ENCODE data around the gene SDC3. TPM values are rescaled to one million over a fixed set of nuclear protein-coding genes. Genes with fewer than 3 reads are reported as not detected.
A peak's percentile ranks its signal among the peaks of the same experiment; 100 is the strongest.

Gene SDC3
- total and polyA plus RNA-seq, 4 donors: 21.2 to 41.8 (median 23.7) TPM

DNA sequence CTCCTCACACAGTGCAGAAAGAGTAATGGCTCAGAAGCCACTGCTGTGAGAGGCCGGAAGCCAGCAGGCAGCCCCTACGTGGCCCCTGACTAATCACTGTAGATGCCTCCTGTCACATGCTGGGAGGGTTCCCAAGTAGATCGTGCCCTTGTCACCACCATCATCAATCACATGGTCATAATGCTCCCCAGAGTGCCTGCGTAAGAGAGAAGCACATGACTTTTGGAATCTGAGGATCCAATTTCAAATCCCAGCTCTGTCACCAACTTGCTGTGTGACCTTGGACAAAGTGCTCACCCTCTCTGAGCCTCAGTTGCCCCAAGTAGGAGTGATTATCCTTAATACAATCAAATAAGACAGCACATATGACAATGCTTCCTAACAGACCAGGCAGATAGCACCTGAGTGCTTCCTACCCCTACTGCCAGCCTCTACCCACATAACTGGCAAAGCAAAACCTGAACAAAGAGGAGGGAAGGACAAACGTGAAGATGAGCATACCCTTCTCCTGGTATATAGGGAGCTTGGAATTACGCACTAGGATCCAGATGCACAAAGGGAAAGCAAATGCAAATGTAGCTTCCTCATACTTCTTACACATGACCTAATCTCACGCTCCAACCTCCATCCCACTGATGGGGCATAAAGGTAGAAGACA lies 65.7 kb downstream of the SDC3 start:
- Histone ChIP-seq H3K36me3 (ENCODE audit: control insufficient read depth in 4 of 4, insufficient read depth in 4 of 4, low read length in 4 of 4) (no peaks in the 10 kb centered on the region), H3K4me1 (ENCODE audit: control insufficient read depth in 5 of 5, insufficient read depth in 5 of 5, low read length in 5 of 5) (peaks cover 0 to 15% (median 4%) of the 10 kb centered on the region in 5 donors), H3K4me3 (no peak overlapping the region), H3K9me3 (ENCODE audit: control insufficient read depth in 4 of 4, insufficient read depth in 3 of 4, low read length in 3 of 4) (no peaks in the 10 kb centered on the region), H3K9ac (ENCODE audit: insufficient read depth in 1 of 2, low read length in 2 of 2) (no peak overlapping the region), H3K27me3 (ENCODE audit: control insufficient read depth in 3 of 3, insufficient read depth in 3 of 3, low read length in 2 of 3) (peaks cover 0 to 10% (median 4%) of the 10 kb centered on the region in 3 donors), H3K27ac (ENCODE audit: low read depth in 1 of 2, low read length in 1 of 2) (no peak overlapping the region)
- 56 to 59% methylated on average over 7 of the region's 7 CpGs for WGBS, 2 donors
- TF ChIP-seq CTCF (IDR thresholded peaks at IDR 0.05; ENCODE audit: control extremely low read depth, extremely low read depth): no peak
- ATAC-seq (ENCODE audit: insufficient read depth, low FRiP score): no peak
- peak; percentile 71 to 87 (median 75) for DNase-seq

GRCh38 chr1:30840904-30841598 lies 67.5 kb downstream of the SDC3 start:
- Histone ChIP-seq H3K4me1 (ENCODE audit: control insufficient read depth in 5 of 5, insufficient read depth in 5 of 5, low read length in 5 of 5) (peaks cover 0 to 12% (median 4%) of the 10 kb centered on the region in 5 donors), H3K4me3 (no peak overlapping the region), H3K36me3 (ENCODE audit: control insufficient read depth in 4 of 4, insufficient read depth in 4 of 4, low read length in 4 of 4) (no peaks in the 10 kb centered on the region), H3K27me3 (ENCODE audit: control insufficient read depth in 3 of 3, insufficient read depth in 3 of 3, low read length in 2 of 3) (peaks cover 0 to 8% (median 4%) of the 10 kb centered on the region in 3 donors), H3K9me3 (ENCODE audit: control insufficient read depth in 4 of 4, insufficient read depth in 3 of 4, low read length in 3 of 4) (no peaks in the 10 kb centered on the region), H3K9ac (ENCODE audit: insufficient read depth in 1 of 2, low read length in 2 of 2) (no peak overlapping the region), H3K27ac (ENCODE audit: low read depth in 1 of 2, low read length in 1 of 2) (no peak overlapping the region)
- ATAC-seq (ENCODE audit: insufficient read depth, low FRiP score) (peak; percentile 55), DNase-seq (peak in 1 of 3 donors; percentile 61)
- TF ChIP-seq CTCF (IDR thresholded peaks at IDR 0.05; ENCODE audit: control extremely low read depth, extremely low read depth): no peak
- WGBS, 2 donors: 13 to 24% methylated on average over 10 of the region's 10 CpGs

- 85 to 94% methylated on average over 3 of the region's 3 CpGs for WGBS, 2 donors
- ATAC-seq (ENCODE audit: insufficient read depth, low FRiP score) (no peak), DNase-seq (no peak)
- no peak for TF ChIP-seq CTCF (IDR thresholded peaks at IDR 0.05; ENCODE audit: control extremely low read depth, extremely low read depth)
- peaks cover 0 to 12% (median 4%) of the 10 kb centered on the region in 5 donors for H3K4me1 ChIP-seq (ENCODE audit: control insufficient read depth in 5 of 5, insufficient read depth in 5 of 5, low read length in 5 of 5)
- H3K36me3 ChIP-seq (ENCODE audit: control insufficient read depth in 4 of 4, insufficient read depth in 4 of 4, low read length in 4 of 4): no peaks in the 10 kb centered on the region
- H3K9ac ChIP-seq (ENCODE audit: insufficient read depth in 1 of 2, low read length in 2 of 2): no peak overlapping the region
- peaks cover 0 to 4% (median under 1%) of the 10 kb centered on the region in 3 donors for H3K27me3 ChIP-seq (ENCODE audit: control insufficient read depth in 3 of 3, insufficient read depth in 3 of 3, low read length in 2 of 3)
- H3K9me3 ChIP-seq (ENCODE audit: control insufficient read depth in 4 of 4, insufficient read depth in 3 of 4, low read length in 3 of 4): no peaks in the 10 kb centered on the region
- H3K27ac ChIP-seq (ENCODE audit: low read depth in 1 of 2, low read length in 1 of 2): no peak overlapping the region
- H3K4me3 ChIP-seq: no peak overlapping the region
Measured at GRCh38 chr1:30839827-30840359, 68.7 kb downstream of the SDC3 start.

All from lung (tissue), 12 donors.